Activated T-cell treated with anti-CD3 and anti-CD28 coated beads, Interleukin-2, amount 50 U/mL, for 24 hours (primary cell): Measurements from ENCODE around the gene ASAP2.

Experiments
- DNase-seq: peaks from one replicate; pipeline ENCODE4 v3.0.0-alpha.2; 2020
- H3K27ac Mint-ChIP-seq: 2 replicates; pipeline ENCODE4 v1.8.0; 2020; ENCODE audit warnings: mild to moderate bottlenecking, mixed read lengths
- H3K27me3 Mint-ChIP-seq: 2 replicates; pipeline ENCODE4 v1.8.0; 2020; ENCODE audit warnings: mixed read lengths
- H3K36me3 Mint-ChIP-seq: 2 replicates; pipeline ENCODE4 v1.8.0; 2020; ENCODE audit warnings: low read depth, mixed read lengths
- H3K4me1 Mint-ChIP-seq: 2 replicates; pipeline ENCODE4 v1.8.0; 2020; ENCODE audit warnings: low read depth, mixed read lengths
- H3K4me3 Mint-ChIP-seq: 2 replicates; pipeline ENCODE4 v1.8.0; 2020; ENCODE audit warnings: mild to moderate bottlenecking, moderate library complexity, mixed read lengths
- H3K9me3 Mint-ChIP-seq: 2 replicates; pipeline ENCODE4 v1.8.0; 2020; ENCODE audit warnings: mixed read lengths

Gene ASAP2

GRCh38 chr2:9299161-9300100 lies 92.8 kb downstream of the ASAP2 start:
- no peak for DNase-seq
- H3K36me3 Mint-ChIP-seq: no peaks in the 10 kb centered on the region
- peaks cover 4% of the 10 kb centered on the region for H3K27me3 Mint-ChIP-seq
- no peak overlapping the region for H3K27ac Mint-ChIP-seq
- H3K4me1 Mint-ChIP-seq: no peaks in the 10 kb centered on the region
- H3K4me3 Mint-ChIP-seq: no peak overlapping the region
- no peaks in the 10 kb centered on the region for H3K9me3 Mint-ChIP-seq

DNA sequence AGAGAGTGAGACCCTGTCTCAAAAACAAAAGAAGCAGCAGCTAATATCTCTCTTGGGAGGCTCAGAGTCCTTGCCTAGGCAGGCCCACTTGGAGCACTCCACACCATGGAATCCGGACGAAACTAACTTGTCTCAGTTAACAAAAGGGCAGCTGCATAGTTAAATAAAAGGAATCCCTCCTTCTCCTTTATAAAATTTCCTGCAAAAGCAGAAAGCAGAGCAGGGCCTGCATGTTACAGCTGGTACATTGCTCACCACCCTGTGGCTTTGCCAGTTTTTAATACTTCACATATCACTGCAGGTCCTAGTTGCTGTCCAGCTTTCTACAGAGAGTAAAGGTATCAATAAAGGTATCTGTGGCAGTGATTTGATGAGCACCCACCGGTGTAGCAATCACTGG lies 93.6 kb downstream of the ASAP2 start:
- peaks cover 4% of the 10 kb centered on the region for H3K27me3 Mint-ChIP-seq
- no peaks in the 10 kb centered on the region for H3K4me1 Mint-ChIP-seq
- no peak for DNase-seq
- no peak overlapping the region for H3K4me3 Mint-ChIP-seq
- no peaks in the 10 kb centered on the region for H3K9me3 Mint-ChIP-seq
- H3K27ac Mint-ChIP-seq: no peak overlapping the region
- H3K36me3 Mint-ChIP-seq: no peaks in the 10 kb centered on the region

DNA sequence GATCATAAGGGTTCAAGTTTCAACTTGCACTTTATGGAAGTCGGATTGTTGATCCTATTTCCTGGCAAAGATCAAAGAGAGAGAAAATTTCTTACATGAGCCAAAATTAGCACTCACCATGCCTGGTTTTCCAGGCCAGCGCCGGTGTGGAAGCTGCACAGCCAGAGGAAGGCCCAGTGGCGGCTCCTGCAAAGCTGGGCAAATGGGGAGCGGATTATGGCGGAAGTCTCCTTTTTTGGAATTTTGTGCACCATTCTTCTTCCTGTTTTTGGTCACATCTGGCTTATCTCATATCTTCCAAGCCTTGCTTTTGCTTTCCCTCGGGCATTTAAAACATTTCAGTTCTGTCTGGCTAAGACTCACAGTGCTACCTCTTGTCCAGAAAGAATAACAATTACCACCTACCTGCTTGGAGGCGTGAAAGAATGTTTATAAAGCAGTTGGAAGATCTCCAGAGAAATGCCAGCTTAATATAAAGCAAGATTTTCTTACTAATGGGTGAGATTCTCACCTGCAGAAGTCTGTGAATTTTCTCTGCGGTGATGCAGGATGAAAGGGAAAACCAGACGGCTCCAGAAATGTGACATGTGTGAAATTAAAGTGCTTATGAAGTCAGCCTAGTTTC lies 94.3 kb downstream of the ASAP2 start:
- Mint-ChIP-seq H3K4me3 (no peak overlapping the region), H3K36me3 (no peaks in the 10 kb centered on the region)

DNA sequence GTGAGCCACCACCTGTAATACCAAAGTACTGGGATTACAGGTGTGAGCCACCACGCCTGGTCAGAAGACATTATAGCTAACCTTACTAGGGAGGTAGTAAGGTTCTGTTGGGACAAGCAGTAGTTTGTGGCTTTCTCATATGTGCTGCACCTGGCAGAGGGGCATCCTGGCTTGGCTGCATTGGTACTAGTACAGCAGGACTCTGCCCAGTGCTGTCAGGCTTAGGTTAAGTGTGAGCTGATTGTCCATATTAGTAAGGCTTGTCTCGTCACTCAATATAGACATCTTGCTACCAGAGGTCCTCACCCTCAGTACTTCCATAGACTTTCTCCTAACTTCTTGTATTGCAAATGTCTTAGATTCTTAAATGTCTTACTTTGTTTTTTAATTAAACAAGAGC lies 96.1 kb downstream of the ASAP2 start:
- Mint-ChIP-seq H3K27me3 (peaks cover 4% of the 10 kb centered on the region), H3K4me3 (no peak overlapping the region), H3K27ac (no peak overlapping the region), H3K4me1 (no peaks in the 10 kb centered on the region), H3K9me3 (no peaks in the 10 kb centered on the region), H3K36me3 (no peaks in the 10 kb centered on the region)
- no peak for DNase-seq

More for the DNA sequence above, 94.3 kb downstream of the ASAP2 start:
- H3K27ac Mint-ChIP-seq: no peak overlapping the region
- H3K27me3 Mint-ChIP-seq: peaks cover 4% of the 10 kb centered on the region
- DNase-seq: no peak
- no peaks in the 10 kb centered on the region for H3K4me1 Mint-ChIP-seq
- H3K9me3 Mint-ChIP-seq: no peaks in the 10 kb centered on the region

DNA sequence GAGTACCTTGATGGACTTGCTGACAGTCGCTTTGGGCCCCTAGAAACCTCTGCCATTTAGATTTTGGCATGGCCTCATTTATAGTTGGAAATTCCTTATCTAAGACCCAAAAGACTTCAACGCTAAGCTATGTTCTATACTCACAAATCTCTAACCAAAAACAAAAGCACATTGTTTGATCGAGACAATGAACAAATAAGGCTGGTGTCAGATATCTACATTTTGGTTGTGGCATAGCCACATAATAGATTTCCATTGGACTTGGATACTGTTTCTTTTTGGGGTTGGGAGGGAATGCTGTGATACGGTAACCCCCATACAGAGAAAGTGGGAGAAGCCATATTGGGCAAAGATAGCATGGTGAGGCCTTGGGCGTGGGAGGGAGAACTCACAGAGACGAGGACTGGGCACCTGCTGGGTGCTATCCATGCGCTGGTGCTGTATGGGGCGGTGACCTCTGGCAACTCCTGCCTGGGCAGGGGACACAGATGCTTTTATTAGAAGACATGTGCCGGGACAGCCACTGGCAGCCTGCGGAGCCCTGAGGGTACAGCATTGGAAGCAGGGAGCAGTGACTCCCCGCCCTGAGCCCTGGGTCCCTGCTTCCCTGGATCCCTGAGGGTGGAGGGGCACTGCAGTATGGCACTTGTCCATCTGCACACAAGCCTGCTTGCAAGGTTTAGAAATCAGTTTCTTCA lies 97.1 kb downstream of the ASAP2 start:
- Mint-ChIP-seq H3K4me3 (no peak overlapping the region), H3K27me3 (peaks cover 4% of the 10 kb centered on the region), H3K27ac (no peak overlapping the region), H3K36me3 (no peaks in the 10 kb centered on the region), H3K9me3 (no peaks in the 10 kb centered on the region), H3K4me1 (no peaks in the 10 kb centered on the region)
- DNase-seq: no peak

DNA sequence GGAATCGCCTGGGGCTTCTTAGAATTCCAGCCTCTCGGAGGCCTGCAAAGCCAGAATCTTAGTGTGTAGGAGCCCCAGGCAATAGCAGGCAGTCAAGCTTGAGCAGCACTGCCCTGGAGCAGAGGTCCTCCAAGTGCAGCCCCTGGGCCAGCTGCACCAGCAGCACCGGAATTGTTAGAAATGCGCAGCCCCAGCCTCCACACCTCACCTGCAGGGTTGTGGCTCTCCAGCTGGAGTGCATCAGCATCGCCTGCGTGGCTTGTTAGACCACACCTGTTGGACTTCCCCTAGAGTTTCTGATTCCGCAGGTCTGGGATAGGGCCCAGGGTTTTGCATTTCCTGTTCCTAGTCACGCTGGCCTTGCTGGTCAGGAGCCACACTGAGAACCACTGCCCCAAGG lies 100.3 kb downstream of the ASAP2 start:
- no peak for DNase-seq
- Mint-ChIP-seq H3K36me3 (no peaks in the 10 kb centered on the region), H3K4me1 (no peaks in the 10 kb centered on the region), H3K4me3 (no peak overlapping the region), H3K9me3 (no peaks in the 10 kb centered on the region), H3K27ac (no peak overlapping the region), H3K27me3 (peaks cover 4% of the 10 kb centered on the region)

GRCh38 chr2:9307535-9307934 lies 100.9 kb downstream of the ASAP2 start:
- Mint-ChIP-seq H3K4me1 (no peaks in the 10 kb centered on the region), H3K9me3 (no peaks in the 10 kb centered on the region), H3K36me3 (no peaks in the 10 kb centered on the region), H3K27me3 (peaks cover 4% of the 10 kb centered on the region), H3K4me3 (no peak overlapping the region), H3K27ac (no peak overlapping the region)
- no peak for DNase-seq

DNA sequence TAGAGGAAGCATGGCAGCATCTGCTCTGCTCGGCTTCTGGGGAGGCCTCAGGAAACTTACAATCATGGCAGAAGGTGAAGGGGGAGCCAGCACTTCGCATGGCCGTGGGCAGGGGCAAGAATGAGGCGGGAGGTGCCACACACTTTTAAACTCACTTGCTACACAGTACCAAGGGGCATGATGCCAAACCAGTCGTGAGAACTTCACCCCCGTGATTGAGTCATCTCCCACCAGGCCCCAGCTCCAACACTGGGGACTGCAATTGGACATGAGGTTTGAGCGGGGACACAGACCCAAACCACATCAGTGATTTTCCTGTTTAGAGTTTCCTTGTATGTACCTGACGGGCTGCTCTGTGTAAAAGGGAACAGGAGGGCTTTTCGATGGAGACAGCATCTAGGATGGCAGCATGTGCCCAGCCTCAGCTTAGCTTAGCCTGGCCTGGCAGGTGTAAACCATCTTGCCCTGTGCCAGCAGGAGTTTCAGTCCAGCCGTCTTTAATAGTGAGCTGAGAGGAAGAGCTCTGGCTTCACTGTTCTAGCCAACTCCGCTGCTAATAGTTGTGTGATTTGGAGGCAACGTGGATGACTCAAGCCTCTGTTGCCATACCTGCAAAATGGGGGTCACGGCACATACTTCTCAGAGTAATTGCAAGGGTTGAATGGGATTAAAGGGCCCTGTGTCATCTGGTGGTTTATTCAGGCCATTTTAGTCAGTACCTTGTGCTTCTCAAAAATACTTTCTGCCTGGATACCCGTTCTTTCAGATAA lies 101.8 kb downstream of the ASAP2 start:
- Mint-ChIP-seq H3K27me3 (peaks cover 4% of the 10 kb centered on the region), H3K27ac (no peak overlapping the region), H3K4me1 (no peaks in the 10 kb centered on the region), H3K36me3 (no peaks in the 10 kb centered on the region), H3K4me3 (no peak overlapping the region), H3K9me3 (no peaks in the 10 kb centered on the region)
- no peak for DNase-seq

- Mint-ChIP-seq H3K36me3 (no peaks in the 10 kb centered on the region), H3K4me1 (no peaks in the 10 kb centered on the region), H3K27me3 (no peaks in the 10 kb centered on the region), H3K4me3 (no peak overlapping the region), H3K9me3 (no peaks in the 10 kb centered on the region), H3K27ac (no peak overlapping the region)
- DNase-seq: no peak
These were observed 102.5 kb downstream of the ASAP2 start for GRCh38 chr2:9309147-9309546.

DNA sequence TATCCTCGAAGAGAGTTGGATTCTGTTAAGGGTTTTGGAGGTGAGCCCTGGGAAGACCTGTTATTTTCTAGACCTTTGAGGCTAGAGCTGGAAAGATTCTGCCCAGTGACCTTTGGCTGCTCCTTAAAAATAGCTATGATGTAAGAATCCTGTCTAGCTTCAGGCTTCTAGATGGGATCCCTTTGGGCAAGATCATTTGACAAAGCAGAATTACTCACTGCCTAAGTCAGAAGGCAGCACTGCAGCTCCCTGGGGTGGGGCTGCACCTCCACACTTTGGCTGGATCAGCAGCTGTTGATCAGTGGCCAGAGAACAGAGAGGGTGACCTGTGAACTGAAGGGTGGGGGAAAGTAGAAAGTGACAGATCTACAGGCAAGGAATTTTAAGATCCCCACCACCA lies 103.8 kb downstream of the ASAP2 start:
- Mint-ChIP-seq H3K9me3 (no peaks in the 10 kb centered on the region), H3K27ac (no peak overlapping the region), H3K4me1 (no peaks in the 10 kb centered on the region), H3K36me3 (no peaks in the 10 kb centered on the region), H3K4me3 (no peak overlapping the region), H3K27me3 (no peaks in the 10 kb centered on the region)
- no peak for DNase-seq

GRCh38 chr2:9310798-9311197 lies 104.2 kb downstream of the ASAP2 start:
- H3K9me3 Mint-ChIP-seq: no peaks in the 10 kb centered on the region
- no peak overlapping the region for H3K4me3 Mint-ChIP-seq
- H3K36me3 Mint-ChIP-seq: no peaks in the 10 kb centered on the region
- no peak for DNase-seq
- no peaks in the 10 kb centered on the region for H3K27me3 Mint-ChIP-seq
- no peak overlapping the region for H3K27ac Mint-ChIP-seq
- H3K4me1 Mint-ChIP-seq: no peaks in the 10 kb centered on the region

DNA sequence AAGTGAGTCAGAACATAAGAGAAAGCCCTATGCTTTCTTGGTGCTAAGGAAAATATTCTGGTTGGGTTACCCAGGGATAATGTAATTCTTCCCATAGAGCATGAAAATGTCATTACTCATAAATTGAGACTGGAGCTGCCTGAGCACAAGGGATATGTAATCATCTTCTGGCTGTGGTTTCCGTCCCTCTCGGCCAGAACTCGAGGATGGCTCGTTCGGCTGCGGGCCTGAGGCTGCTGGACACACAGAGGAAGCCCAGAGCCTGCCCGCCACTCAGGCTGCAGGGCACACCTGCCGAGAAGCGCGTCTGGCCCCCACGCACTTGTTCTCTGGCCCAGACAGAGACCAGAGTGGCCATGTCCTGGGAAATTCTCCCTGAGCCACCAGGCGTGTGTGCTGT lies 104.9 kb downstream of the ASAP2 start:
- Mint-ChIP-seq H3K4me1 (no peaks in the 10 kb centered on the region), H3K36me3 (no peaks in the 10 kb centered on the region)
- DNase-seq: no peak

GRCh38 chr2:9312591-9312990 lies 106.0 kb downstream of the ASAP2 start:
- H3K9me3 Mint-ChIP-seq: no peaks in the 10 kb centered on the region

More for the DNA sequence above, 104.9 kb downstream of the ASAP2 start:
- H3K27ac Mint-ChIP-seq: no peak overlapping the region
- H3K27me3 Mint-ChIP-seq: no peaks in the 10 kb centered on the region
- no peak overlapping the region for H3K4me3 Mint-ChIP-seq
- H3K9me3 Mint-ChIP-seq: no peaks in the 10 kb centered on the region

DNA sequence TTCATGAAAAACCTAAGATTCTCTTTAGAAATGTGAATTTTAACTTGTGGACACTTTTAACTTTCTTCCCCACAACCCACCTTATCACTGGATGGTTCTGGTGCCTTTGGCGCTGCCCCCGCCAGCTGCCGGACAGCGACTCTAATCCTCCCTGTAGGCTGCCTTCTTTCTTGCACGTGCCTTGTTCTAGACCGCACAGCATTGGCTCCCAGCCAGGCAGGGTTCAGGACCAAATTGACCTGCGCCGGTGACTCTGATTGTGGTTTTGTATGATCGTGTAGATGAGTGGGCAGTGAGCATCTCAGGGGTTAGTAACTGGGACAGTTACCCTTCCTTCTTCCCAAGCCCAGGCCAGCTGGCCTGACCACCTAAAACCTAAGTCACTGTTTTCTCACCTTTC lies 106.8 kb downstream of the ASAP2 start:
- Mint-ChIP-seq H3K27me3 (no peaks in the 10 kb centered on the region), H3K4me3 (no peak overlapping the region), H3K36me3 (no peaks in the 10 kb centered on the region), H3K27ac (no peak overlapping the region), H3K4me1 (no peaks in the 10 kb centered on the region), H3K9me3 (no peaks in the 10 kb centered on the region)
- no peak for DNase-seq

More at GRCh38 chr2:9312591-9312990, 106.0 kb downstream of the ASAP2 start:
- no peak for DNase-seq
- H3K27me3 Mint-ChIP-seq: no peaks in the 10 kb centered on the region
- no peak overlapping the region for H3K4me3 Mint-ChIP-seq
- no peak overlapping the region for H3K27ac Mint-ChIP-seq
- no peaks in the 10 kb centered on the region for H3K36me3 Mint-ChIP-seq
- no peaks in the 10 kb centered on the region for H3K4me1 Mint-ChIP-seq
